Natural killer cell treated with Interleukin-12 subunit alpha and Interleukin-12 subunit beta and Interleukin-15 and Interleukin-18, amount 100 ng/mL, for 72 hours (primary cell): ENCODE measurements around the gene PAX4. TPM values are rescaled to one million over a fixed set of nuclear protein-coding genes. Genes with fewer than 3 reads are reported as not detected.
"Not testable (repeated sequence)": the region's sequence is repeated elsewhere in the genome, so short reads cannot be mapped to it uniquely, and the experiment has no call there.

Experiments
- ATAC-seq, 2 donors: fragments of 150-1000 bp; cut with Tn5 transposase in 1 of 2; sonication (Bioruptor Pico), chemical (Tn5 transposase) in 1 of 2; 2 replicates each; pipeline ENCODE4 v1.10.0; 2021
- DNase-seq: peaks from one replicate; pipeline ENCODE4 v3.0.0; 2022; ENCODE audit warnings: low spot score
- H3K27ac Mint-ChIP-seq, 2 donors: 1 replicate in 1 of 2; 2 replicates in 1 of 2; pipeline ENCODE4 v1.8.0; 2022; ENCODE audit warnings: mixed read lengths in 2 of 2, mild to moderate bottlenecking in 1 of 2, moderate library complexity in 1 of 2
- H3K27me3 Mint-ChIP-seq, 2 donors: 1 replicate in 1 of 2; 2 replicates in 1 of 2; pipeline ENCODE4 v1.8.0; 2022; ENCODE audit warnings: mixed read lengths in 2 of 2
- H3K36me3 Mint-ChIP-seq: one replicate; pipeline ENCODE4 v1.8.0; 2022; ENCODE audit warnings: mixed read lengths
- H3K4me1 Mint-ChIP-seq, 2 donors: 1 replicate in 1 of 2; 2 replicates in 1 of 2; pipeline ENCODE4 v1.8.0; 2022; ENCODE audit warnings: low read depth in 2 of 2, mixed read lengths in 2 of 2, mild to moderate bottlenecking in 1 of 2
- H3K4me3 Mint-ChIP-seq: one replicate; pipeline ENCODE4 v1.8.0; 2022; ENCODE audit warnings: mixed read lengths
- H3K9me3 Mint-ChIP-seq: 2 replicates; pipeline ENCODE4 v1.8.0; 2022; ENCODE audit warnings: mixed read lengths
- total RNA-seq, 2 donors: library from RNA; stranded (reverse); gene quantifications; one replicate each; pipeline ENCODE4 v1.2.3, GENCODE V29; 2022

PAX4 gene
- total RNA-seq, 2 donors from 2014 or later: not detected

DNA sequence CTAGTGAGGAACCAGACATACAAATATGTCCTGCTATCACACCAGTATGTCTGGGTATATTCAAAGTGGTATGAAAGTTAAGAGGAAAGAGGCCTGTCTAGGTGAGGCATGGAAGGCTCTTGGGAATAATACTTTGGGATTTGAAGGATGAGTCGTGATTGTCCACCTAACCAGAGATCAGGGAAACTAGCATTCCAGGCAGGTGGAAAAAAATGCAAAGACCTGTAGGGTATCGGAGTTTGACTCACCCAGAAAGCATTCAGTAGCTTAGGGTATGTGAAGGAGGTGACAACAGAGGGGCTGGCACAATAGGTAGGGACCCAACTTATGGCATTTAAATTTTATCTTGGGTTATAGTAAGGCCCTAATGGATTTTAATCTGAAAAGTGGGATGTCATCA lies 31.6 kb downstream of the PAX4 start:
- Mint-ChIP-seq H3K4me1 (peaks cover 58 to 61% of the 10 kb centered on the region in 2 donors), H3K27me3 (no peaks in the 10 kb centered on the region), H3K27ac (peak overlapping the region; percentile 79 to 89), H3K36me3 (peaks cover 9% of the 10 kb centered on the region), H3K9me3 (no peaks in the 10 kb centered on the region), H3K4me3 (peak overlapping the region; percentile 90)
- no peak for ATAC-seq
- no peak for DNase-seq

GRCh38 chr7:127585044-127585953 lies 32.6 kb downstream of the PAX4 start, which contains the start of gene GCC1:
Gene GCC1 (minus strand): TSS chr7:127585596. CDS start chr7:127585182, 414 bp downstream.
- Mint-ChIP-seq H3K4me3 (peak within 1 kb of the TSS; percentile 90), H3K4me1 (peaks cover 60 to 69% of the 10 kb centered on the region in 2 donors), H3K27me3 (no peaks in the 10 kb centered on the region), H3K27ac (peak within 1 kb of the TSS; percentile 79 to 89), H3K9me3 (no peaks in the 10 kb centered on the region), H3K36me3 (peaks cover 9% of the 10 kb centered on the region)
- DNase-seq (peak; percentile 93), ATAC-seq (peak; percentile 87 to 92)

DNA sequence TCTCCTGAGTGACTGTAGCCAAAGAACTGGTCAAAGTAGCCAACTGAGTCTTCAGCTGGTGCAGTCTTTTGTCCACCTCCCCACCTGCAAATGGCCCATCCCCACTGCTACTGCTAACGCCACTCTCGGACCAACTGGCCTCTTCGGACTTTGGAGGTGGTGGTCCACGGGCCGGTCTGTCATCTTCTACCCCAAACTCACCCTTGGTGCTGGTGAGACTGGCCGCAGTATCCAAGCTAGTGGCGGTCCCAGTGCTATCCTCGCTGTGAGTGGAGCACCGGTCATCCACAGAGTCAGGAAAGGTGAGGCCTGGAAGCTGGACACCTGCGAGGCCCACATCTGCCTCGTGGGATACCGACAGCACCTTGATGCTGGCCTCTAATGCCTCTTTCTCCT lies 33.3 kb downstream of the PAX4 start:
- peaks cover 9% of the 10 kb centered on the region for H3K36me3 Mint-ChIP-seq
- H3K27me3 Mint-ChIP-seq: no peaks in the 10 kb centered on the region
- DNase-seq (no peak), ATAC-seq (no peak)
- peaks cover 57 to 70% of the 10 kb centered on the region in 2 donors for H3K4me1 Mint-ChIP-seq
- H3K4me3 Mint-ChIP-seq: peak overlapping the region; percentile 90
- peak overlapping the region; percentile 79 to 89 for H3K27ac Mint-ChIP-seq
- H3K9me3 Mint-ChIP-seq: no peaks in the 10 kb centered on the region

- no peak for DNase-seq
- Mint-ChIP-seq H3K36me3 (peaks cover 9% of the 10 kb centered on the region), H3K9me3 (no peaks in the 10 kb centered on the region), H3K27ac (no peak overlapping the region), H3K27me3 (no peaks in the 10 kb centered on the region), H3K4me1 (peaks cover 57 to 62% of the 10 kb centered on the region in 2 donors), H3K4me3 (no peak overlapping the region)
- no peak for ATAC-seq
Observed at GRCh38 chr7:127582361-127582760, 35.6 kb downstream of the PAX4 start.

DNA sequence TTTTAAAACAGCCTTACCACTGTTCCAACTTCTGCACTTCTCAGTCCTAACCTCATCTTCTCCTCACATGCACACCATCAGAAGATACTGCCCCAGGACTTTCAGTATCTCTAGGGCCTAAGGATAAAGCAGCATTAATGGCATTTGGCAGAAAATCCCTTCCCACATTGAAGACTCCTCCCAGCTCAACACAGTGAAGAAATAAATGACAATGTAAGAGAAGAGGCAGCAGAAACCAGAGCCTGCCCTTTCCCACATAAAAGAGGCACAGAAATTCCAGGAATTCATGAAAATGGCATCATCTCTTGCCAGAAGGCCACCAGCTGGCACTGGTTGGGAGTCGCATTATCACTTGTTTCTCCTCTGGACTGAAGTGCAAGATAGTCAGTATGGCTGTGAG lies 36.2 kb downstream of the PAX4 start:
- ATAC-seq (no peak), DNase-seq (no peak)
- Mint-ChIP-seq H3K27me3 (no peaks in the 10 kb centered on the region), H3K4me1 (peaks cover 60 to 66% of the 10 kb centered on the region in 2 donors), H3K4me3 (no peak overlapping the region), H3K9me3 (no peaks in the 10 kb centered on the region), H3K27ac (no peak overlapping the region), H3K36me3 (peaks cover 13% of the 10 kb centered on the region)

DNA sequence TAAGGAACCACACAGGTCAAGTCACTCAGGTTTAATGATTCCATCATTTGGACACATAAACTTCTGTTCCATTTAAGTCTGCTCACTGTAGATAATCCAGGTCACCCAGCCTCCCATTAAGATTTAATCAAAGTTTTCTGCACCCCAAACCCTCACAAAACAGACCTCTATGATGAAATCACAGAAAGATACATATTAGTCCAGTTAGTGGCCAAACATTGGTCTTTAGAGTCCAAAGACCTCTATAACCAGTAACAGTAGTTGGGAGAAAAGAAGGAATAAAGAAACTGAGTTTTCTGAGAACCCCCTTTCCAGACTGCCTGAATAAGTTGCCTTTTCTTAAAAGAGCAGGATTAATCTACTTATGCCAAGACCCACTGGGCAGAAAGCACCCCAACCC lies 37.3 kb downstream of the PAX4 start:
- Mint-ChIP-seq H3K4me3 (no peak overlapping the region), H3K36me3 (peaks cover 16% of the 10 kb centered on the region), H3K27ac (no peak overlapping the region), H3K27me3 (no peaks in the 10 kb centered on the region), H3K4me1 (peaks cover 51 to 58% of the 10 kb centered on the region in 2 donors), H3K9me3 (no peaks in the 10 kb centered on the region)
- ATAC-seq (no peak), DNase-seq (no peak)

DNA sequence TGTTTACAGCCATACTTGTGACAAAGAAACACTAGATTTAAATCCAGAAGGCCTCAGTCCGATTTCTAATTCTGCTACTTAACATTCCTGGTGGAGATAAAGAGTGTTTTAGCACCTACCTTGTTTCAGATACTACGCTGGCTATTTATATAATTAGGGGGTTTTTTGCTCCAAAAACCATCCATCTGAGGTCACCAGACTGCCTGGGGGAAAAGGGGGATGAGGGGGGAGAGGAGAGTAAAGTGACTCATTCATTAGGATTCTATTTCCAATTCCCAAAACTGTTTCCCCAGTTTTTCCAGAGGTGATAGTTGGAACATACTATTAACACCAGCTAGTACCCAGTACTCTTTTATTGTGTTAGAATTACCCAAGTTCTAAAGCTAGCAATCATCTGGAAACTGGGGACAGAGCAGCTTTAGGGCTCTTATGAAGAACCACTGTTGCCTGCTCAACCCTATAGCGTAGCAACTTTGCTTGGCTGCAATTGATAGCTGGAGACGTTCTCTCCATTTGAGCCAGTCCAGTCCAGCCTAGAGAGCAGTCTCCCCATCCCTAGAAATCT lies 39.1 kb downstream of the PAX4 start:
- no peaks in the 10 kb centered on the region for H3K9me3 Mint-ChIP-seq
- H3K27me3 Mint-ChIP-seq: no peaks in the 10 kb centered on the region
- H3K27ac Mint-ChIP-seq: no peak overlapping the region
- peaks cover 46% of the 10 kb centered on the region in 2 donors for H3K4me1 Mint-ChIP-seq
- no peak overlapping the region for H3K4me3 Mint-ChIP-seq
- no peak for DNase-seq
- no peak for ATAC-seq
- peaks cover 23% of the 10 kb centered on the region for H3K36me3 Mint-ChIP-seq

DNA sequence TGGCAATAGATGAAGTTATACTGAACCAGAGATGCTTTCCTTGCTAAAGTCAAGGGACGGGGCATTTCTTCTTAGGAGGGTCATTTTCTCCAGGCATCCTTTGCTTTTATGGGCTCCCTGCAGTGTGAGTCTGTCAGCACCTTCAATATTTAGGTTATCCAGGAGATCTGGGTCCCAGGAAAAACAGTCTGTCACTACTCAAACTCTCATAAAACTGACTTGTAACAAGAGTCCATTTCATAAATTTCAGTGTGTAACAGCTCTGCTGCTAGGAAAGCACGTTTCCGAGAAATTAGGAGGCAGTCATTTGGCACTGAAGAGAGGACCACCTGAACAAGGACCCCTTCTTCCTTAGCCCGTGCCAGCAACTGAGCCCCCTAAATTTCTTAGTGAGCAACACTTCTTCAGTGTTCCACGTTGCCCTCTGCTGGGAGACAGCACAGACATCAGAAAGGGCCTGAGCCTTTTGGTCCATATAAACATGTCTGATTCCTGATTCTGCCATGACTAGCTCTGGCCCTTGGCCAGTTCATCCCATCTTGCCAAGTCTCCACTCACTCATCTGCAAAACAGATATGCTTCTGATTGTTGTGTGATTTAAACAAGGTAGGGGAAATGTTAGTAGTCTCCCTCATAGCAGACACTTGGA lies 39.8 kb downstream of the PAX4 start:
- Mint-ChIP-seq H3K4me3 (no peak overlapping the region), H3K4me1 (peaks cover 40 to 41% of the 10 kb centered on the region in 2 donors), H3K27me3 (no peaks in the 10 kb centered on the region), H3K36me3 (peaks cover 20% of the 10 kb centered on the region), H3K9me3 (no peaks in the 10 kb centered on the region), H3K27ac (no peak overlapping the region)
- no peak for DNase-seq
- no peak for ATAC-seq

DNA sequence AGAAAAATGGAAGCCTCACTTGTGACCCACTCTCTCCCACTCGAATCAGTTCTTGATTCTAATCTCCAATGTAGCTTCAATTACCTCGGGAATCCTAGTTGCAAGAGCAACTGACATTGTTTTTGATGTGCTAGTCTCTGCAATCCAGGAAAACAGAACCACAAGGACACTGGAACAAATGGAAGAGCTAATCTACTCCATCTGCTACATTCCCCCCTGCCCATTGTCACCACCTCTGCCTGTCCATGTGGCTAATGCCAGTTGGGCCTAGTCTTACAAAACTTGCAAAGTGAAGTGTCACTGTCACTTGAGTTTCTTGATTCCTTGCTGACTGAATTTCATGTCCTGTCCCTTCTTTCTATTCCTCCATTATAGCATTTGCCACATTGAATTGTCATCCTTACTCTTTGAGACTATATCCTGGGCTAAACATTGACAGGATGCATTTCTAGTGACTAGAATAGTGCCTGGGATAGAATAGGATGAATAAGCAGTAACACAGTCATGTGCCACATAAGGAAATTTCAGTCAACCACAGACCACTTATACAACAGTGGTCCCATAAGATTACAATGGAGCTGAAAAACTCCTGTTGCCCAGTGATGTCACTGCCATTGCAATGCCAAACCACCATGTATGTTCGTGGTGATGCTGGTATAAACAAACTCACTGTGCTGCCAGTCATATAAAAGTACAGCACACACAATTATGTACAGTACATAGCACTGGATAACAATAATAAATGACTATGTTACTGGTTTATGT lies 46.0 kb downstream of the PAX4 start:
- Mint-ChIP-seq H3K9me3 (no peaks in the 10 kb centered on the region), H3K4me3 (no peak overlapping the region), H3K27me3 (no peaks in the 10 kb centered on the region), H3K4me1 (peaks cover 4 to 11% of the 10 kb centered on the region in 2 donors), H3K27ac (no peak overlapping the region), H3K36me3 (peaks cover 19% of the 10 kb centered on the region)
- ATAC-seq (no peak), DNase-seq (no peak)

- H3K4me1 Mint-ChIP-seq, ATAC-seq, H3K4me3 Mint-ChIP-seq, DNase-seq, H3K9me3 Mint-ChIP-seq, H3K27me3 Mint-ChIP-seq, H3K27ac Mint-ChIP-seq: not testable (repeated sequence)
- H3K36me3 Mint-ChIP-seq: peaks cover 25% of the 10 kb centered on the region
Observed at GRCh38 chr7:127568034-127568433, 49.9 kb downstream of the PAX4 start.

DNA sequence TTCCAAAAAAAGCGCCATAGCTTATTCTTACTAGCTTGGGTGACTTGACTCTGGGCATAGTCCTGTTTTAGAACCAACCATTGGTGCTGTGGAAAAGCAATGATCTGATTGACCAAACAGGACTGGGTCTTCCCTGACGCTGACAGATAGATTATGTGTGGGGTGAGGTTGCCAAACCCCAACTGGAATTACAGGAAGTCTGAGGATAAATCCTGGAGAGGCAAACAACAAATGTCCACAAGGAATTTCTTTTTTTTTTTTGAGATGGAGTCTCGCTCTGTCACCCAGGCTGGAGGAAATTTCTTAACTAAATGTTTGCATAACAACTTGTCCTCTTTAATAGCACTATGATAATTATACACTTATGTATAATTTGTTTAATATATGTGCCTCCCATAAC lies 51.7 kb downstream of the PAX4 start:
- H3K4me1 Mint-ChIP-seq: peaks cover 0 to 3% of the 10 kb centered on the region in 2 donors
- H3K27me3 Mint-ChIP-seq: no peaks in the 10 kb centered on the region
- no peak overlapping the region for H3K27ac Mint-ChIP-seq
- H3K4me3 Mint-ChIP-seq: no peak overlapping the region
- H3K36me3 Mint-ChIP-seq: peaks cover 29% of the 10 kb centered on the region
- H3K9me3 Mint-ChIP-seq: no peaks in the 10 kb centered on the region
- DNase-seq: no peak
- ATAC-seq: no peak
